Activated T-helper 1 cell treated with Interleukin-2 at 50 U/mL for 16 hours (primary cell): ENCODE data around the gene CEP170B.
"Not testable (repeated sequence)": the region's sequence is repeated elsewhere in the genome, so short reads cannot be mapped to it uniquely, and the experiment has no call there.

Experiments used
- DNase-seq: peaks from one replicate; pipeline ENCODE4 v3.0.0-alpha.2; 2020; ENCODE audit warnings: low read depth

Gene CEP170B

DNA sequence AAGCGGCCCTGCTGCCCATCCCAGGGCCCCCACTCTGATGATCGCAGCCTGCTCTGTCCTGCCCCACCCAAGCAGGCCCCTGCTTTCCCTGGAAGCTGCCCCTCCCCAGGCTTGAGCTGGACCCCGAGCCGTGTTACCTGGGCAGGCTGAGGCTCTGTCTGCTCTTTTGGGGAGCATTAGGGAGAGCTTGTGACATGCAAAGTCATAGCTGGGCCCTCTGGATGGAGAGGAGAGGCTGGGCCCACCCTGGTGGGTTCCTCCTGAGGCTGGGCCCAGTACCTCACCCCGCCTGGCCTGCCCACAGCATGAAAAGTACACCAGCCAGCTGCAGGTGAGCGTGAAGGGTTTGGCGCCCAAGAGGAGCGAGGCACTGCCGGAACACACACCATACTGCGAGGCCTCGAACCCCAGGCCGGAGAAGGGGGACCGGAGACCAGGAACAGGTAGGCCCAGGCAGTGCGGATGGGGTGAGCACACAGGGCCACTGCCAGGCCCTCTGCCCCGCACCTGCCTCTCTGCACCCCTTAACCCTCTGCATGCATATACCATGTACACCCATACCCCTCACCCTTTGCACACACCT, 15.0 kb downstream of the CEP170B start:
- no peak for DNase-seq

DNA sequence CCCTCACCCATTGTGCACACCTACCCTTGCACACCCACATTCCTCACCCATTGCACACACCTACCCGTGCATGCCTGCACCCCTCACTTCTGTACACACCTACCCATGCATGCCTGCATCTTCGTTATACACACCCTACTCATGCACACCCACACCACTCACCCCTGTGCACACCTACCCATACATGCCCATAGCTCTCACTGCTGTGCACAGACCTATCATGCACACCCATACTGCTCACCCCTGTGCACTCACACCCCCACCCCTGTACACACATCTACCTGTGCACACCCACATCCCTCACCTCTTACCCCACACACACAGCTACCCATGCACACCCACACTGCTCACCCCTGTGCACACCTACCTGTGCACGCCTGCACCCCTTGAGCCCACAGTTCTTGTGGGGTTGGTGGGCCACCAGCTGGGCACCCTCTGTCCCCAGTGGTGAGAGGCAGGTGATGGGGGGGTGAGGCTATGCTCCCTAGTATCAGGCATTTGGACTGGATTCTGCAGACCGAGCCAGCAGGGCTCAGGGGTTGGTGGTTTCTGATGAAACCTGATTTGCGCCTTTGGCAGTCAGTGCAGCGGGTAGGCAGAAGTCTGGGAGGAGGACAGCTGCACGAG, 15.6 kb downstream of the CEP170B start:
- DNase-seq, result no peak

DNA sequence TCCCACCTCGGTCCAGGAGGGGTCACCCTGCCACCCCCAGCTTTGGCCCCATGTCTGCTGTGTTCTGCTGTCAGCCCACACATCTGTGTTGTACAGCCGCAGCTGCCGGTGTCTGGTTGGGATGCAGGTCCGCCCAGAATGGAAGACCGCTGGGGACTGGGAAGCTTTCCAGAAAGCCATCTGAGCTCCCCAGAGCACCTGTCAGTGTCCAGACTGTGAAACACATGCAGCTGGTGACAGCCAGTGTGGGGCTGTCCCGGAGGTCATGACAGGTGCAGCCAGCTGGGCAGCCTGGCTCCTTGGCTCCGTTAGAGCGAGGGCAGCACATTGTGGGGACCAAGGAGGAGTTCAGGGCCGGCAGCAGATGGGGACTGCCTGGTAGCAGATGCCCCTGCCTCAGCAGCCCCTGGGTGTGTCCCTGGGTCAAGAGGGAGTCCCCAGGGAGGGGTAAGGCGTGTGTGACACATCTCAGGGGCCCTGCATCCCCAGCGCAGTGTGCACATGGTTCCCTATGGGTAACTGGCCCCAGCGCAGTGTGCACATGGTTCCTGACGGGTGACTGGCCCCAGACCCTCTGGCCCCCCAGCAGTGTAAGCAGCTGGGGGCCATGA, 16.4 kb downstream of the CEP170B start:
- DNase-seq, result no peak

- no peak for DNase-seq
These were observed 17.4 kb downstream of the CEP170B start for GRCh38 chr14:104882325-104882973.

GRCh38 chr14:104882991-104883660, 18.1 kb downstream of the CEP170B start:
- DNase-seq, result no peak

GRCh38 chr14:104883681-104884361, 18.8 kb downstream of the CEP170B start:
- no peak for DNase-seq

GRCh38 chr14:104884381-104884780, 19.3 kb downstream of the CEP170B start:
- DNase-seq, result not testable (repeated sequence)

- no peak for DNase-seq
These were observed 20.2 kb downstream of the CEP170B start for GRCh38 chr14:104885031-104885972.

DNA sequence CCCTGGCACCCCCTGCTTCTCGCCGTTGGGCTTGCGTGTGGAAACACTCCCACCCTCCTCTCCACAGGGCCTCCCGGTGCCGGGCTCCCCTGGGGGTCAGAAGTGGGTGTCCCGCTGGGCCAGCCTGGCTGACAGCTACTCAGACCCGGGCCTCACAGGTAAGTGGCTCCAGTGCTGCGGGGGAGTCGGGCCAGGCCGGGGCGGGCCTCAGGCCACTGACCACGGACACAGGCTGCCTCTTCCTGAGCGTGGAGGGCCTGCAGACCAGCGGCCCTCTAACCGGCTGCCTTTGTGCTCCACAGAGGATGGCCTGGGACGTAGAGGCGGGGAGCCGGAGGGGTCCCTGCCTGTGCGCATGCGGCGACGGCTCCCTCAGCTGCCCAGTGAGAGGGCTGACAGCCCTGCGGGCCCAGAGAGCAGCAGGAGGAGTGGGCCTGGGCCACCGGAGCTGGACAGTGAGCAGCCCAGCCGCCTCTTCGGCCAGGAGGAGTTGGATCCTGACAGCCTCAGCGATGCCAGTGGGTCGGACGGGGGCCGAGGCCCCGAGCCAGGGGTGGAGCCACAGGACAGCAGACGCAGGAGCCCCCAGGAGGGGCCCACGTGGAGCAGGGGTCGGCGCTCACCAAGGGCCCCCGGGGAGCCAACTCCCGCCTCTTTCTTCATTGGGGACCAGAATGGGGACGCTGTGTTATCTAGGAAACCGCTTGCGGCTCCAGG, 21.1 kb downstream of the CEP170B start:
- no peak for DNase-seq

DNA sequence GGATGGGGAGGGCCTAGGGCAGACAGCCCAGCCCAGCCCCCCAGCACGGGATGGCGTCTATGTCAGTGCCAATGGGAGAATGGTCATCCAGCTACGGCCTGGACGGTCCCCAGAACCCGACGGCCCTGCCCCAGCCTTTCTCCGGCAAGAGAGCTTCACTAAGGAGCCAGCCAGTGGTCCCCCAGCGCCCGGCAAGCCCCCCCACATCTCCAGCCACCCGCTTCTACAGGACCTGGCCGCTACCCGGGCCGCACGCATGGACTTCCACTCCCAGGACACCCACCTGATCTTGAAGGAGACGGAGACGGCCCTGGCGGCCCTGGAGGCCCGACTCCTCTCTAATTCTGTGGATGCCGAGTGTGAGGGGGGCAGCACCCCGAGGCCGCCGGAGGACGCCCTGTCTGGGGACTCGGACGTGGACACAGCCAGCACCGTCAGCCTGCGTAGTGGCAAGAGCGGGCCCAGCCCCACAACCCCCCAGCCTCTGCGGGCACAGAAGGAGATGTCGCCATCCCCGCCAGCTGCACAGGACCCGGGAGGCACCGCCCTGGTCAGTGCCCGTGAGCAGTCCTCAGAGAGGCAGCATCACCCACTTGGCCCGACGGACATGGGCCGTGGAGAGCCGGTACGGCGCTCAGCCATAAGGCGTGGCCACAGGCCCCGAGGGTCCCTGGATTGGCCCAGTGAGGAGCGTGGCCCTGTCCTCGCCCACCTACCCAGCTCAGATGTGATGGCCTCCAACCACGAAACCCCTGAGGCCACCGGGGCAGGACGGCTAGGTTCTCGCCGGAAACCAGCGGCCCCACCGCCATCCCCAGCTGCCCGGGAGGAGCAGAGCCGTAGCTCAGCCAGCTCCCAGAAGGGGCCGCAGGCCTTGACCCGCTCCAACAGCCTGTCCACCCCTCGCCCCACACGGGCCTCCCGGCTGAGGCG, 21.9 kb downstream of the CEP170B start:
- no peak for DNase-seq

- no peak for DNase-seq
These were observed 22.8 kb downstream of the CEP170B start for GRCh38 chr14:104887623-104888488.

DNA sequence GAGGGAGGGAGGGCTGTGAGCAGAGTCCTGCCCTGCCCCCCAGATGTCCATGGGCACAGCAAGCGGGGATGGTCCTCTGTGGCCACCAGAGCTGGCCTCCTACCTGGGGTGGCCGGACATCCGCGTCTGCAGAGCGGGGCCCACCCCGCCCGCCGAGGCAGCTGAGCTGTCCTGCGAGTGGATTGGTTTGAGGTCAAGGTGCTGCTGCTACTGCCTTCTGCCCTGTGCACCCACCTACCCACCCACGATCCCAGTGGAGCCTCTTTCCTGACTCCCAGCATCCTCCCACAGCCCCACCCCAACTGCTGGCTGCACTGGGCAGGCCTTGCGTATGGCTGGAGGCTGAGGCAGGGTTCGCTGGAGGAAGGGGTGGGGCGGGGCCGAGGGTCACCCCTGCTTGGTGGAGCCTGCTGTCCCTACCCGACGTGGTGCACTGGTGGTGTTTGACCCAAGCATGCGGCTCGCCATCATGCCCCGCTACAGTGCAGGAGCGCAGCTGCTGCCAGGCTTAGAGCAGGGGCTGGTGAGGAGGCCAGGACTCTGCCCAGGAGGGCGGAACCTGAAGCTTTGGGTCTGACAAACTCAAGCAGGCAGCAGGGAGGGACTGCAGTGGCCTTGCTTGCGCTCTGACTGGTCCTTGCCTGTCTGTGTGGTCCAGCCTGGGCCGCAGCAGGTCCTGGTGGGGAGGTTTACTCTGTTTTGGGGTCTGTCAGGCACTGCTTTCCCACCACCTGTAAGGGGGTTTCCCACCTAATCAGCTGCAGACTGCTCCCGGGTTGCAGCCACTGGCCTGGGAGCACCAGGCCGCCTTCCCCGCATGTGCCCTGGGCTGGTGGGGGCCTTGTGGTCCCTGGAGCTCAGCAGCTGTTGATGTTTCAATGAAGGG, 23.7 kb downstream of the CEP170B start:
- DNase-seq, result no peak

DNA sequence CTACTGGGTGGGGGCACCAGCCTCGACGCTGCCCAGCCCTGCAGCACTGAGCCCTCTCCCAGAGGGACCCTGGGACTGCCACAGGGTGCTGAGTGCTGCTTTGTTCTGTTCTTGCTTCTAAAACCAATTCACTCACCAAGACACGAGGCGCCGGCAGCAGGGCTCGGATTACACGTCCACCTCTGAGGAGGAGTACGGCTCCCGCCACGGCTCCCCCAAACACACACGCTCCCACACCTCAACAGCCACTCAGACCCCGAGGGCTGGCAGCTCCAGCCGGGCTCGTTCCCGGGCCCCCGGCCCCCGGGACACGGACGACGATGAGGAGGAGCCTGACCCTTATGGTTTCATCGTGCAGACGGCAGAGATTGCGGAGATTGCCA, 24.3 kb downstream of the CEP170B start:
- DNase-seq, result no peak

- DNase-seq, result not testable (repeated sequence)
These were observed 25.2 kb downstream of the CEP170B start for GRCh38 chr14:104890292-104890691.

GRCh38 chr14:104891121-104891551, 26.1 kb downstream of the CEP170B start:
- no peak for DNase-seq

DNA sequence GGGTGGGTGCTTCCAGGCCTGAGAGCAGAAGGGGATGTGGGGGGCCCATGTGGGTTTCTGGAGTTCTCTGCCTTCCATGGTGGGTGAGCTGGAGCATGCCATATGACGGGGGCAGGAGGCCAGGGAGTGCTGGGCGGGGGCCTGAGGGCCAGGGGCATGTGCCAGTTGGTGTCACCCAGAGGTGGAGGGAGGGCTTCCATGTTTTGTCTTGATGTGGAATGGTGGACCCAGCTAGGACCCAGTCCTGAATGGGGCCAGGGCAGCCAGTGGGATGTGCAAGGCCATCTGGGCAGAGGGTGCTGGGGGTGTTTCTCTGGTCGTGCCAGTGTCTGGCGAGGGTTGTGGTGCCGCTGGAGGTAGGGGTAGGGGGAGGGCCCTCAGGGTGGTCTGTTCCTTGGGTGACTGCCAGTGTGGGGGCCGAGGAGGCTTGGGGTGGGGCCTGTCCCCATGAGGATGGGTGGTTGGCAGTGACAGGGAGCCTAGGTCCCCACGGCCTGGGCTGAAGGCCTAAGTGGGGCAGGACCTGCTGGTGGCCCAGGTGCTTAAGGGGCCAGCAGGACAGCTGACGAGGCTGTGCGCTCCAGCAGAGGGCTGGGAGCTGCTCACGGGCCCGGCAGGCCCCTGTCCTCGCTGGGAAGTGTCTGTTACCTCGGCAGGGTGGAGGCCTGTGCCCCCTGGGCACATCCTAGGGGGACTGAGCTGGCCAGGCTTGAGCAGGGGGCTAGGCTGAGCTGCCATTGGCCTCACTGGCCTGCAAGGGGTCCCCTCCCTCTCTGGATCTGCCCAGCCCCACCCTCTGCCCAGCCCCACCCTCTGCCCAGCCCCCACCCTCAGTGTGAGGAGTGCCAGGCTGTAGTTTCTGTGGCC, 26.8 kb downstream of the CEP170B start:
- no peak for DNase-seq
